ENCODE results near the gene ANKRD36C. TPM values are rescaled to one million over a fixed set of nuclear protein-coding genes. Genes with fewer than 3 reads are reported as not detected.
"Not testable (repeated sequence)": the region's sequence is repeated elsewhere in the genome, so short reads cannot be mapped to it uniquely, and the experiment has no call there.

ANKRD36C gene
- 8.5 and 10.9 TPM in 2 replicates for total RNA-seq (2014; rRNA removed; shearing (Covaris generic))

- peak; percentile 34 for DNase-seq (ENCODE audit: low read depth)
Measured at GRCh38 chr2:95991351-95992094, at the start of gene ANKRD36C. ANKRD36C (minus strand) TSS chr2:95991824; CDS start chr2:95991708, 116 bp downstream.

GRCh38 chr2:96035554-96035953, 43.9 kb upstream of the ANKRD36C start:
- DNase-seq (ENCODE audit: low read depth), result not testable (repeated sequence)

GRCh38 chr2:96034792-96035191, 43.2 kb upstream of the ANKRD36C start, which contains the start of gene GPAT2:
GPAT2 (minus strand) TSS chr2:96034916; CDS start chr2:96032359, 2,557 bp downstream.
- not testable (repeated sequence) for DNase-seq (ENCODE audit: low read depth)

GRCh38 chr2:96033997-96034396, 42.4 kb upstream of the ANKRD36C start:
- not testable (repeated sequence) for DNase-seq (ENCODE audit: low read depth)

- DNase-seq (ENCODE audit: low read depth), result not testable (repeated sequence)
Measured at GRCh38 chr2:96027725-96028325, 36.2 kb upstream of the ANKRD36C start.

GRCh38 chr2:96025755-96026154, 34.1 kb upstream of the ANKRD36C start:
- DNase-seq (ENCODE audit: low read depth), result not testable (repeated sequence)

- no peak for DNase-seq (ENCODE audit: low read depth)
Measured at GRCh38 chr2:96025194-96025492, 33.5 kb upstream of the ANKRD36C start.

GRCh38 chr2:96024336-96025193, 32.9 kb upstream of the ANKRD36C start:
- no peak for DNase-seq (ENCODE audit: low read depth)

- not testable (repeated sequence) for DNase-seq (ENCODE audit: low read depth)
Measured at GRCh38 chr2:96023701-96024100, 32.1 kb upstream of the ANKRD36C start.

- DNase-seq (ENCODE audit: low read depth), result peak; percentile 83
Measured at GRCh38 chr2:96022701-96023447, 31.2 kb upstream of the ANKRD36C start.

- not testable (repeated sequence) for DNase-seq (ENCODE audit: low read depth)
Measured at GRCh38 chr2:96022126-96022525, 30.5 kb upstream of the ANKRD36C start.

- not testable (repeated sequence) for DNase-seq (ENCODE audit: low read depth)
Measured at GRCh38 chr2:96021142-96021541, 29.5 kb upstream of the ANKRD36C start.

- not testable (repeated sequence) for DNase-seq (ENCODE audit: low read depth)
Measured at GRCh38 chr2:96019909-96020590, 28.4 kb upstream of the ANKRD36C start.

- not testable (repeated sequence) for DNase-seq (ENCODE audit: low read depth)
Measured at GRCh38 chr2:96016321-96016720, 24.7 kb upstream of the ANKRD36C start.

- not testable (repeated sequence) for DNase-seq (ENCODE audit: low read depth)
Measured at GRCh38 chr2:96012792-96013264, 21.2 kb upstream of the ANKRD36C start.

- not testable (repeated sequence) for DNase-seq (ENCODE audit: low read depth)
Measured at GRCh38 chr2:96012086-96012791, 20.6 kb upstream of the ANKRD36C start.

- DNase-seq (ENCODE audit: low read depth), result peak; percentile 39
Measured at GRCh38 chr2:96011129-96011455, 19.5 kb upstream of the ANKRD36C start.

GRCh38 chr2:96010320-96011128, 18.9 kb upstream of the ANKRD36C start:
- DNase-seq (ENCODE audit: low read depth), result peak; percentile 93

GRCh38 chr2:96009833-96010232, 18.2 kb upstream of the ANKRD36C start:
- DNase-seq (ENCODE audit: low read depth), result not testable (repeated sequence)

Data from Daoy (cell line).